ENCODE measurements around the gene CLK2.
"Not testable (repeated sequence)": the region's sequence is repeated elsewhere in the genome, so short reads cannot be mapped to it uniquely, and the experiment has no call there.

Gene CLK2

DNA sequence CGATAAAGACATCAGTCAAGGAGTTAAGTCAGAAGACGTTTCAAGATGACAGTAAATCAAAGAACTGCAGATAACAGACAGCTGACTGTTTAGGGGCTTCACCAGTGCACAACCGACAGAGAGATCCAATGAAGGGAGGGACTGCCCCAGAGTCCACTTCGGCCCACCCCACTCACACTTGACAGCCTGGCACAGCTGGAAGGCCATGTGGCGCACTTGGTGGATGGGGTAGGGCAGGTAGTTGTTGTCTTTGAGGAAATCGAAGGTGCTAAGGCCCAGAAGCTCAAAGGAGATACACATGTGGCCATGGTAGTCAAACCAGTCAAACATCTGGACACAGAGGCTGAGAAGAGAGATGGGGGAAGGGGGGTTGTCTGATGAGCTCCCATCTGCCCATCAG, 6.8 kb downstream of the CLK2 start:
- DNase-seq (ENCODE audit: low spot score): no peak

DNA sequence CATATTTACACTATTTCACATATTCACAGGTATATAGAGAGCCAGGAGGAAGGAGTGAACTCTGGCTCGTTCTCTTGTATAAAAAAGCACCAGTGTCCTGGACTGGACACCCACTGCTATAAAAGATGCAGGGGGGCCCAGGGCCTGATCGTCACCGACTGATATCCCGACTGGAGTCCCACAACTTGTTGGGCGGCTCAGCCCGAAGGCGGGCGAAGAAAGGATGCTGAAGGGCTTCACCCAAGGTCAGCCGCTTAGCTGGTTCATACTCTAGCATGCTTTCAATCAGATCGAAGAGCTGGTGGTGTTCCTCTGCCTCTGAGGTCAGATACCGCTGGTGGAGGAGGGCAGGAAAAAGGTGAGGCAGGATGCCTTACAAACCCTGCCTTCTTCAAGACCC, 10.2 kb downstream of the CLK2 start:
- no peak for DNase-seq (ENCODE audit: low spot score)

DNA sequence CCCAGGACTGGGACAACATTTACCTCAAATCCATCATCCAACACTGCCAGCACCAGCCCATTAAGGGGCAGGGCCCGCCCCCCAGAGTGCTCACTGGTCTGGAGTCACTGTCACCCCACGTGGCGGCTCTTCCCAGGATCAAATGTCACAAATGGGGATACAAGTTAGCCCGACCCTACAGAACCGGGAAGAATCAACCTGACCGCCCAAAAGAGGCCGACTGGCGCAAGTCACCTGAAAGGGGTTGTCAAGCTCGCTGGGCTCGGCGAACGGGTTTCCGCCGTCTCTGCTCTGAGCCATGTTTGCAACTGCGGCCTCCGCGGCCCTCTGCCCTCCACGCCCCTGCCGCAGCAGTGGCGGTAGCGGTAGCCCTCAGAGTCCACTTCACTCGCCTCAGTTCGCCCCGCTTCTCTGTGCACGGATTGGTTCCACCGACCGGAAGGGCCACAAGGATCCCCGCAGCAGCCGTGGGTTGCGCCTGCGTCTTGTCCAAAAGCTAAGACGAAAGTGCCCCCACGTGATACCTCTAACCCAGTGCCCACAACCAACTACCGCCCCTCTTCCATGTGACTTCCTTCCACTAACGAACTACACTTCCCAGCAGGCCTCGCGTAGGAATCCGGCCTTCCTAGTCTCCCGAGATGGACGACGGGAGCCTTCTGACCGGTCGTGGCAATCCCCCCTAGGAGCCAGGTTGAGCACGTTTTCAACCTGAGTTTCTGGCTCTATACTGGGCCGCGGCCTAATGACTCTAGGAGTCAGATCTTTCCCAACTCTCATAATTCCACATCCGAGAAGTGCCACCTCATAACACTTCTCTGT, 11.2 kb downstream of the CLK2 start, which contains the start of gene SCAMP3:
TSS of gene SCAMP3 (minus strand) at position 509 of the 822 bp plus-strand sequence. CDS start at position 300, 209 bp downstream.
- DNase-seq (ENCODE audit: low spot score): peak; percentile 94

DNA sequence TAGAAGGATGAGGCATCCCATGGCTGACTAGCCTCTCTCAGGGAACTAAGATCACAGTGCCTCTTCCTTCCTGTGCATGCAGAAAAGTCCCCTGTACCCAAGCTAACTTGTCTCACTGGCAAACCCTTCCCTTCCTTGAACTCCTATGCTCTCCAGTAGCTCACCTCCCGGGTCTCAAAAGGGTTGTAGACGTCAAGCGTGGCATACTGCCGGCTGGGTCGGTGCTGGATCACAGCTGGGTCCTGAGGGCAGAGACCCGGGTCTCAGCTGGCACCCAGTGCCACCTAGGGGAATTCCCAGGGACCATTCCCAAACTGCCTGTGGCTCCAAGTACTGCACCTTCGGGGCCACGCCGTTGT, 11.8 kb downstream of the CLK2 start:
- no peak for DNase-seq (ENCODE audit: low spot score)

GRCh38 chr1:155260276-155260675, 13.0 kb downstream of the CLK2 start:
- no peak for DNase-seq (ENCODE audit: low spot score)

GRCh38 chr1:155256058-155256852, 17.0 kb downstream of the CLK2 start:
- DNase-seq (ENCODE audit: low spot score): no peak

- DNase-seq (ENCODE audit: low spot score): peak; percentile 95
These were observed 17.9 kb downstream of the CLK2 start, which contains the start of gene ENTREP3 for GRCh38 chr1:155255243-155256007. ENTREP3 (minus strand) TSS chr1:155255483; CDS start chr1:155254877, 606 bp downstream.

- DNase-seq (ENCODE audit: low spot score): peak; percentile 57
These were observed 18.5 kb downstream of the CLK2 start for GRCh38 chr1:155254714-155255242.

- no peak for DNase-seq (ENCODE audit: low spot score)
These were observed 19.0 kb downstream of the CLK2 start for GRCh38 chr1:155254228-155254713.

DNA sequence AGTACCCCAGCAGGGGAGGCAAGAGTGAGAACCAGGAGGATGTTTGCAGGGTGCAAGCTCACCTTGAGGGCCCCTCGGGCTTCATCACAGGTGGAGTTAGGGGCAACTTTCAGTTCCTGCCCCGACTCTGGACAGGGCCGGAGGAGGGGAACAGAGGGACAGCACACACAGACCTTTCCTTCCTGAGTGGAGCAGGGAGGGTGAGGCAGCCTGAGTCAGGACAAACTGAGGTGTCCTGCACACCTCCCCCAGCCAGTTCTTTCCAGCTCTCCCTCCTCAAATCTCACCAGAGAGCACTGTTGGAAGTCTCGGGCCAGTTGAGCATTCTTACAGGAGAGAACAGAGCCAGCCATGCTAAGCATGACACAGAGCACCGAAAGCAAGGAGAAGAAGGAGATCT, 19.5 kb downstream of the CLK2 start:
- DNase-seq (ENCODE audit: low spot score): no peak

DNA sequence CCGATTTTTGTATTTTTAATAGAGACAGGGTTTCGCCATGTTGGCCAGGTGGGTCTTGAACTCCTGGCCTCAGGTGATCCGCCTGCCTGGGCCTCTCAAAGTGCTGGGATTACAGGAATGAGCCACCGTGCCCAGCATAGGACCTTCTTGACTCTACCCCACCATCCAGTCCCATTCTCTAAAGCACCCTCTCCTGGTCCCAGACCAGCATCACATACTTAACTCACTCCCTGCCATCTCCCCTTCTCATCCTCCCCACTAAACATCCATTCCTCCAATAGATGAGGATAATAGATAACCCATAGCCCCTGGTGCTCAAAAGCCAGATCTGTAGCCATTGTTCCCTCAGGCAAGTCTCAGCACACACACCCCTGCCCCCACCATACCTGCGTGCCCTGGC, 20.1 kb downstream of the CLK2 start:
- no peak for DNase-seq (ENCODE audit: low spot score)

GRCh38 chr1:155251566-155251965, 21.7 kb downstream of the CLK2 start:
- DNase-seq (ENCODE audit: low spot score): no peak

DNA sequence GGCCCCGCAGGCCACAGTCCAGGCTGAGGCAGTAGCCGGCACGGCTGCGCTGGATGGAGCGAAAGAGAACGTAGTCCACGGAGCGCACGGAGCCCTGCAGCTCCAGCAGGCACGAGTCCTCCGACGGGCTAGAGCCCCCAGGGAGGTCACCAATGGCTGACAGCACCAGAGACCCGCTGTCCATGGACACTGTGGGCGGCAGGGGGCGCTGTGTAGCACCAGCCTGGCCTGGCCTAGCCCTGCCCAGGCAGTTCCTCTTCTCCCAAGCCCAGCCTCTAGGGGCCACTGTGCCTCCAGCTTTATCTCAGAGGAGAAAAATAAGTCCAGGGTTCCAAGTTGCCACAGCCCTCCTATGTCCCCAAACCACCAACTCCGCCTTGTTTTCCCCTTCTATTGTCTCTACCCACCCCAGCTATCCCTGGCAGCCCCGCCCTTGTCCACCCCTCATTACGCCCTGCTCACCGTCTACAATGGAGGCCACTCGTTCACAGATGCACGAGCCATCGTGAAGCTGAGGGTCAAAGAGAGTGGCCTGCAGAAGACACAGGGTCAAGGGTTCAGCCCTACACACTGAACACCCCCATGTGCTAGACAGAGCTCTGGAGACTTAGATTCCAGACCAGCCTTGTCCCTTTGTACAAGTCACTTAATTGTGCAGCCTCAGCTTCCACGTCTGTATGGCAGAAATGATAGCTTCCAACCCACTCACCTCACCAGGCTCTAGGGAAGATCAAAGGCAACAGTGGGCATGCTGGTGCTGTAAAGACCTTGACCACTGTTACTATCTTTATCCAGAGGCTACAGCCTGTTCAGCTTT, 22.5 kb downstream of the CLK2 start:
- peak; percentile 98 for DNase-seq (ENCODE audit: low spot score)

DNA sequence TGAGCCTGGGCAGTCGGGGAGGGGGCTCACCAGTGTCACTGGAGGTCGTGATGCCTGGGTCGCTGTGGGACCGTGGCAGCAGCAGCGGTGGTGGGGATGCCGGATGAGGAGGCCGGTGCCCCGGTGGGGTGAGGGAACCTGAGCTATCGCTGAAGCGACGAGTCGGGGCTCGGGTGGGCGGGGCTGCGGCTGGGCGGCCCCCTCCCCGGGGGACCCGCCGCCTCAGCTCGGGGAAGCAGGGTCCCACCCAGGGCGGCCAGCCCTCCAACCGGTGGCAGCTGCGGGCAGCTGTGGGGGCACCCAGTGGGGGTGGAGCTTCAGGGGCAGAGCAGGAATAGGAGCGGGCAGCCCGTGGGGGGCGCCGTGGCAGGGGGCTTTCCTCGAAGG, 23.1 kb downstream of the CLK2 start:
- no peak for DNase-seq (ENCODE audit: low spot score)

- no peak for DNase-seq (ENCODE audit: low spot score)
These were observed 25.4 kb downstream of the CLK2 start for GRCh38 chr1:155247667-155248553.

DNA sequence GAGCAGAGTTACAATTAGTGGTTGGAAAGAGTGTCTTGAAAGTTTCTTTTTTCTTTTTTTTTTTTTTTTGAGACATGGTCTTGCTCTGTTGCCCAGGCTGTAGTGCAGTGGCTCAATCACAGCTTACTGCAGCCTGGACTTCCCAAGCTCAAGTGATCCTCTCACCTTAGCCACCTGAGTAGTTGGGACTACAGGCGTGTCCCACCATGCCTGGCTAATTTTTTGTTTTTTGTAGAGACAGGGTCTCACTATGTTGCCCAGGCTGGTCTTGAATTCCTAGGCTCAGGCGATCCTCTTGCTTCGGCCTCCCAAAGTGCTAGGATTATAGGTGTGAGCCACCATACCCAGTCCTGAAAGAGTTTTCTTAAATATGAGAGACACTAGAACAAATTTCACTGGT, 26.5 kb downstream of the CLK2 start:
- not testable (repeated sequence) for DNase-seq (ENCODE audit: low spot score)

DNA sequence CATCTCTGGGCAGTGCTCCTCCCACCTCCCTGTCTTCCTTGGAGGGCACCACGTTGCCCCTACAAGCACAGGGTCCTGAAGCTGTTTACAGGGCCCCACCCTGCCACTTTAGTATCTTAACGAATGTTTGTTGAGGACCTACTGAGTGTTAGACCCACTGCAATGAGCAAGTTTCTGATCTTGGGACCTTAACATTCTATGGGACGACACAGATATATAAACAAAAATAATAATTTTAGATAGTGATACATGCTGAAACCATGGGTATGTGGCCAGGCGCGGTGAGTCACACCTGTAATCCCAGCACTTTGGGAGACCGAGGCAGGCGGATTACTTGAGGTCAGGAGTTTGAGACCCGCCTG, 28.2 kb downstream of the CLK2 start:
- DNase-seq (ENCODE audit: low spot score): no peak

- DNase-seq (ENCODE audit: low spot score): peak; percentile 97
These were observed 28.7 kb downstream of the CLK2 start for GRCh38 chr1:155244368-155245162.

DNA sequence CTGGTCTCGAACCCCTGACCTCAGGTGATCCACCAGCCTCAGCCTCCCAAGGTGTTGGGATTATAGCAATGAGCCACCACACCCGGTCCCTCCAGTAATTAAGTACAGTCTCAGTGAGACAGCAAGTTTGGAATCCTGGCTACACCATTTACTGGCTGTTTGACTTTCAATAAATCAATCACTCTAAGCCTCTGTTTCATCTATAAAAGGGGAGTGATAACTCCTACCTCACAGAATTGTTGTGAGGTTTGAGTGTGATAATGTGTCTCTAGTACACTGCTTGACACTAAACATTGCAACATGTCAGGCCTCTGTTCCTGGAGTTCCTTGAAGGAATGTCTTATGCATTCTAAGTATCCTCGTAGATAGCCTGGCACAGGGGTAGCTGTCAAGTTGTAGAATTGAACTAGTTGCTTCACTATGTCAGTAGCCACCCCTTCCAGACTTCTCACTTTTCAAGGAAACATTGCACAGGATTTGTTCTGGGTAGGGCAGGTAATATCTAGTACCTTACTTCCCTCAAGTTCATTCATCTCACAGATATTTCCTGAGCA, 30.4 kb downstream of the CLK2 start:
- DNase-seq (ENCODE audit: low spot score): no peak

Measured in ecto neural progenitor cell (in vitro differentiated cells).